K562 (cell line): ENCODE results near the gene TAF4. TPM values are rescaled to one million over a fixed set of nuclear protein-coding genes. Genes with fewer than 3 reads are reported as not detected.

Experiments
- ATAC-seq: fragments of 200-7000 bp; cut with Tn5 transposase; 3 replicates; pipeline ENCODE4 v1.9.1; 2020; ENCODE audit warnings: moderate library complexity
- BruUV-seq: library from RNA; stranded (reverse); fragments of 400-500 nt; replicated peaks from 2 replicates; lab custom pipeline; 2021; lab: Mats Ljungman, UMichigan
- CTCF ChIA-PET: fragments of 300-600 bp; formaldehyde crosslinking; extraction: SDS; loops from one replicate; lab custom pipeline; 2021; ENCODE audit warnings: low intra/inter-chr PET ratio; lab: Yijun Ruan, JAX
- POLR2A ChIA-PET: fragments of 300-600, 350-650 bp; sonication (Branson Sonifier 250); formaldehyde crosslinking; extraction: SDS; loops from one replicate; lab custom pipeline; 2021; ENCODE audit warnings: antibody characterized with exemption, inconsistent platforms; lab: Yijun Ruan, JAX
- DNase-seq, 4 experiments: peaks; one replicate each; pipeline versions ENCODE4 v3.0.0 to v3.0.0-alpha.2; 2011 to 2018; ENCODE audit warnings: low spot score in 3 of 4, mixed read lengths in 3 of 4; ENCODE audit errors: extremely low read depth in 1 of 4
- FAIRE-seq: peaks from 2 replicates; lab custom pipeline; 2011; peaks lifted over from hg19 to GRCh38; lab: Jason Lieb, UNC
- H2AFZ ChIP-seq: 2 replicates; pipeline ENCODE4 v1.6.0; 2011; ENCODE audit warnings: low read depth, low read length, control low read depth, inconsistent platforms
- H3K27ac ChIP-seq: fragments of 200-600 bp; 3 replicates; pipeline ENCODE4 v1.8.0; 2011; ENCODE audit warnings: low read depth, mild to moderate bottlenecking, control low read depth, inconsistent platforms, low read length, moderate library complexity, mixed read lengths; ENCODE audit errors: extremely low read depth
- H3K27me3 ChIP-seq, 2 experiments: fragments of 300-600 bp in 1 of 2; 2 replicates in 1 of 2; 3 replicates in 1 of 2; pipeline versions ENCODE4 v1.6.0 to v1.8.0; 2011; ENCODE audit warnings: inconsistent platforms in 2 of 2, low read length in 2 of 2, mild to moderate bottlenecking in 1 of 2, mixed read lengths in 1 of 2, moderate library complexity in 1 of 2; ENCODE audit not compliant: control insufficient read depth in 2 of 2, insufficient read depth in 2 of 2
- H3K36me3 ChIP-seq: fragments of 300-600 bp; 3 replicates; pipeline ENCODE4 v1.8.0; 2011; ENCODE audit warnings: mild to moderate bottlenecking, low read length, inconsistent platforms; ENCODE audit not compliant: control insufficient read depth, insufficient read depth
- H3K4me1 ChIP-seq, 2 experiments: fragments of 200-600 bp in 1 of 2; replicated peaks in 1 of 2; 2 replicates in 1 of 2; 3 replicates in 1 of 2; pipeline versions ENCODE4 v1.5.1 to v1.8.0; 2011; ENCODE audit warnings: inconsistent platforms in 2 of 2, low read length in 2 of 2, mild to moderate bottlenecking in 1 of 2, mixed read lengths in 1 of 2, moderate library complexity in 1 of 2; ENCODE audit not compliant: control insufficient read depth in 2 of 2, insufficient read depth in 2 of 2
- H3K4me2 ChIP-seq: 2 replicates; pipeline ENCODE4 v1.6.1; 2011; ENCODE audit warnings: low read length, control low read depth, inconsistent platforms, mixed read lengths; ENCODE audit not compliant: insufficient read depth
- H3K4me3 ChIP-seq: fragments of 200-600 bp; sonication (generic), shearing (Covaris generic); 2 replicates; pipeline ENCODE4 v1.5.1; 2016; ENCODE audit warnings: control low read depth, inconsistent platforms
- H3K79me2 ChIP-seq: fragments of 200-600 bp; 3 replicates; pipeline ENCODE4 v1.8.0; 2011; ENCODE audit warnings: low read length, inconsistent platforms; ENCODE audit not compliant: control insufficient read depth, insufficient read depth
- H3K9ac ChIP-seq, 2 experiments: 2 replicates each; pipeline versions ENCODE4 v1.6.0 to v1.6.1; 2011; ENCODE audit warnings: low read depth in 2 of 2, low read length in 2 of 2, control low read depth in 1 of 2, inconsistent platforms in 1 of 2, mild to moderate bottlenecking in 1 of 2, mixed read lengths in 1 of 2; ENCODE audit not compliant: insufficient read depth in 1 of 2
- H3K9me1 ChIP-seq: one replicate; pipeline ENCODE4 v1.6.0; 2011; ENCODE audit warnings: inconsistent platforms, mild to moderate bottlenecking, low read length, moderate library complexity; ENCODE audit not compliant: control insufficient read depth, insufficient read depth
- H3K9me3 ChIP-seq: replicated peaks from 2 replicates; pipeline ENCODE4 v1.5.1; 2011; ENCODE audit warnings: low read depth, low read length, inconsistent platforms; ENCODE audit not compliant: control insufficient read depth, insufficient read depth
- H4K20me1 ChIP-seq: replicated peaks from 2 replicates; pipeline ENCODE4 v1.6.1; 2011; ENCODE audit warnings: low read length, inconsistent platforms, mixed read lengths; ENCODE audit not compliant: control insufficient read depth, insufficient read depth
- ADNP ChIP-seq: fragments of 200-800 bp; sonication (Bioruptor generic); IDR thresholded peaks from 2 replicates; pipeline ENCODE4 v1.6.1; 2016; ENCODE audit warnings: missing genetic modification characterization, missing compliant biosample characterization
- CBX5 ChIP-seq: IDR thresholded peaks from 2 replicates; pipeline ENCODE4 v1.6.1; 2014; ENCODE audit warnings: low read depth, borderline replicate concordance
- KDM5B ChIP-seq: fragments of 200-600 bp; sonication (generic); IDR thresholded peaks from 2 replicates; pipeline ENCODE4 v1.6.1; 2012; ENCODE audit warnings: low read depth, mild to moderate bottlenecking, moderate library complexity, low read length, control low read depth, inconsistent platforms; ENCODE audit not compliant: insufficient replicate concordance
- MCM7 ChIP-seq, 2 experiments: fragments of 450-650 bp; IDR thresholded peaks; 2 replicates each; pipeline ENCODE4 v1.6.1; 2016 to 2018
- MEIS2 ChIP-seq: fragments of 450-650 bp; IDR thresholded peaks from 2 replicates; pipeline ENCODE4 v1.6.1; 2014; ENCODE audit warnings: mild to moderate bottlenecking; ENCODE audit not compliant: partially characterized antibody
- XRCC4 ChIP-seq: IDR thresholded peaks from one replicate; pipeline ENCODE4 v1.6.1; 2011; ENCODE audit not compliant: insufficient read depth, insufficient read length; ENCODE audit errors: extremely low read depth
- ZNF239 ChIP-seq: fragments of 250-450 bp; sonication (Bioruptor Pico); IDR thresholded peaks from 2 replicates; pipeline ENCODE4 v1.4.0; 2020; ENCODE audit warnings: mild to moderate bottlenecking
- ZNF324 ChIP-seq: fragments of 250-450 bp; sonication (Bioruptor Pico); IDR thresholded peaks from 2 replicates; pipeline ENCODE4 v1.4.0; 2020; ENCODE audit warnings: mild to moderate bottlenecking
- WGBS: fragments of 100-300 bp; shearing (Covaris generic); methylation state at CpG from one replicate; pipeline ENCODE4 v1.1.6; 2016; ENCODE audit warnings: low coverage, mixed read lengths; ENCODE audit not compliant: insufficient coverage; ENCODE audit errors: missing lambda C conversion rate; 5-methylcytosine and 5-hydroxymethylcytosine counted together
- in situ Hi-C: fragments of 300-500 bp; cut with MboI; formaldehyde crosslinking; loops from 4 replicates; pipeline ENCODE4 v1.15.0; 2018; ENCODE audit warnings: inconsistent platforms, mixed read lengths
- intact Hi-C: fragments of 100-400 bp; cut with micrococcal nuclease; formaldehyde crosslinking; loops from 2 replicates; pipeline ENCODE4 v1.14.2; 2022
- polyA plus RNA-seq, 8 experiments: library from polyadenylated mRNA; depleted of rRNA in 4 of 8; stranded (reverse) in 5 of 8; unstranded in 3 of 8; fragments of >200 nt; fragmentation: Nextera tagmentation in 2 of 8; fragmentation: Illumina TruSeq in 1 of 8; extraction: Ambion mirVana in 2 of 8; extraction: Trizol in 1 of 8; gene quantifications; 2 replicates each; pipeline versions ENCODE4 v1.2.1 to v1.2.3, GENCODE V29; 2011 to 2014; ENCODE audit warnings: inconsistent platforms in 1 of 8, missing spikeins in 1 of 8
- total RNA-seq, 7 experiments: library from RNA; depleted of rRNA in 6 of 7; stranded (reverse); fragments of >200 nt in 6 of 7; fragmentation: Illumina TruSeq in 2 of 7; extraction: Trizol in 2 of 7; gene quantifications; 2 replicates each; pipeline versions ENCODE4 v1.2.1 to v1.2.3, GENCODE V29; 2011 to 2021; ENCODE audit warnings: low replicate concordance in 1 of 7
- TF ChIP-seq, protein P1 (sequence below): conservative IDR thresholded peaks from 2 replicates; pipeline ENCODE4 v1.6.1; 2011; ENCODE audit warnings: low read depth, mild to moderate bottlenecking, low read length; ENCODE audit not compliant: control insufficient read depth

Gene TAF4
- total and polyA plus RNA-seq, 9 of the 15 experiments (the other 6 are each of a cell fraction or from before 2014, with no cell fraction given): 0.44 to 28.3 (median 5.6) TPM

DNA sequence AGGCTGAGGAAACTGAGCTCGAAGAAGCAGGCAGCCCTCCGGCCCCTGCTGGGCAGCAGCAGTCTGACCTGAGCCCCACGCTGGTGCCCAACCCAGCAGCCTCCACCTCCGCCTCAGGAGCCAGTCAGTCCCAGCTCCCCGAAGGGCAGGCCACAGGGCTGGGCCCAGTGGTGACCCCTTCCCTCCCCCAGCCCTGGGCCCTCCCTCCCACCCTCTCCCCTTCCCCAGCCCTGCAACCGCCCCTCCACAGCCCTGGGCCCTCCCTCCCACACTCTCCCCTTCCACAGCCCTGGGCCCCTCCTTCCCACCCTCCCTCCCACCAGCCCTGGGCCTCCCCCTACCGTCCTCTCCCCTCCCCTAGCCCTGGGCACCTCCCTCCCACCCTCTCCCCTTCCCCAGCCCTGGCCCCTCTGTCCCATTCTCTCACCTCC is 115.0 kb downstream of the TAF4 start:
- intact Hi-C loops (no loop called here), in situ Hi-C loops (no loop called here)
- no peak overlapping the region for H2AFZ ChIP-seq
- H3K9me1 ChIP-seq: no peaks in the 10 kb centered on the region
- H4K20me1 ChIP-seq: no peaks in the 10 kb centered on the region; the same call in 1 of the 2 replicates
- POLR2A ChIA-PET: no interaction called here
- DNase-seq (no peak), FAIRE-seq (no peak), ATAC-seq (no peak)
- H3K9ac ChIP-seq: no peak overlapping the region
- H3K4me3 ChIP-seq: no peak overlapping the region
- no peaks in the 10 kb centered on the region; a peak in 1 of 5 replicates for H3K4me1 ChIP-seq
- H3K36me3 ChIP-seq: no peaks in the 10 kb centered on the region
- TF ChIP-seq XRCC4: no peak
- TF ChIP-seq MEIS2: no peak
- no peak for TF ChIP-seq MCM7 (IDR thresholded peaks at IDR 0.05)
- TF ChIP-seq ZNF324 (CRISPR knock-in tag): no peak
- TF ChIP-seq ADNP (tag): no peak
- TF ChIP-seq ZNF239 (CRISPR knock-in tag): no peak
- no peak for TF ChIP-seq CBX5
- TF ChIP-seq, protein P1, sequence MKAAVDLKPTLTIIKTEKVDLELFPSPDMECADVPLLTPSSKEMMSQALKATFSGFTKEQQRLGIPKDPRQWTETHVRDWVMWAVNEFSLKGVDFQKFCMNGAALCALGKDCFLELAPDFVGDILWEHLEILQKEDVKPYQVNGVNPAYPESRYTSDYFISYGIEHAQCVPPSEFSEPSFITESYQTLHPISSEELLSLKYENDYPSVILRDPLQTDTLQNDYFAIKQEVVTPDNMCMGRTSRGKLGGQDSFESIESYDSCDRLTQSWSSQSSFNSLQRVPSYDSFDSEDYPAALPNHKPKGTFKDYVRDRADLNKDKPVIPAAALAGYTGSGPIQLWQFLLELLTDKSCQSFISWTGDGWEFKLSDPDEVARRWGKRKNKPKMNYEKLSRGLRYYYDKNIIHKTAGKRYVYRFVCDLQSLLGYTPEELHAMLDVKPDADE: no peak
- TF ChIP-seq KDM5B: no peak
- no peaks in the 10 kb centered on the region for H3K79me2 ChIP-seq
- H3K27me3 ChIP-seq: peaks cover 0 to 16% of the 10 kb centered on the region in 2 experiments; a peak in 3 of 5 replicates
- no peak overlapping the region for H3K4me2 ChIP-seq
- WGBS: 8% methylated on average over 2 of the region's 7 CpGs
- H3K9me3 ChIP-seq: no peaks in the 10 kb centered on the region
- BruUV-seq: no TSS peak
- CTCF ChIA-PET: no interaction called here
- no peak overlapping the region for H3K27ac ChIP-seq
